IPS-18a (cell line): Measurements from ENCODE around the gene DENND1C.
"Not testable (repeated sequence)": the region's sequence is repeated elsewhere in the genome, so short reads cannot be mapped to it uniquely, and the experiment has no call there.

Source experiments
- H3K27ac ChIP-seq: one replicate; pipeline ENCODE4 v1.5.1; 2013; ENCODE audit warnings: low read length
- H3K27me3 ChIP-seq: one replicate; pipeline ENCODE4 v1.6.1; 2013; ENCODE audit warnings: mild to moderate bottlenecking, low read length; ENCODE audit not compliant: control insufficient read depth, insufficient read depth
- H3K36me3 ChIP-seq: one replicate; pipeline ENCODE4 v1.6.1; 2013; ENCODE audit warnings: low read depth, low read length; ENCODE audit not compliant: control insufficient read depth
- H3K4me1 ChIP-seq: one replicate; pipeline ENCODE4 v1.6.1; 2013; ENCODE audit warnings: low read depth, low read length; ENCODE audit not compliant: control insufficient read depth
- H3K4me3 ChIP-seq: one replicate; pipeline ENCODE4 v1.5.1; 2013; ENCODE audit warnings: low read length
- H3K9ac ChIP-seq: one replicate; pipeline ENCODE4 v1.6.1; 2013; ENCODE audit warnings: mild to moderate bottlenecking, low read length, moderate library complexity
- H3K9me3 ChIP-seq: one replicate; pipeline ENCODE4 v1.6.1; 2013; ENCODE audit warnings: low read depth, low read length; ENCODE audit not compliant: control insufficient read depth

DENND1C gene

GRCh38 chr19:6442087-6442688 is 39.4 kb downstream of the DENND1C start:
- Histone ChIP-seq H3K9ac (no peak overlapping the region), H3K27me3 (no peaks in the 10 kb centered on the region), H3K9me3 (no peaks in the 10 kb centered on the region), H3K4me3 (no peak overlapping the region), H3K27ac (no peak overlapping the region), H3K4me1 (no peaks in the 10 kb centered on the region), H3K36me3 (no peaks in the 10 kb centered on the region)

GRCh38 chr19:6440905-6441304 is 40.7 kb downstream of the DENND1C start:
- Histone ChIP-seq H3K4me1 (no peaks in the 10 kb centered on the region), H3K36me3 (no peaks in the 10 kb centered on the region), H3K27ac (no peak overlapping the region), H3K4me3 (no peak overlapping the region), H3K9ac (no peak overlapping the region), H3K27me3 (no peaks in the 10 kb centered on the region), H3K9me3 (no peaks in the 10 kb centered on the region)

- Histone ChIP-seq H3K27ac (no peak overlapping the region), H3K9ac (no peak overlapping the region), H3K4me3 (no peak overlapping the region), H3K4me1 (no peaks in the 10 kb centered on the region), H3K9me3 (no peaks in the 10 kb centered on the region), H3K36me3 (no peaks in the 10 kb centered on the region), H3K27me3 (no peaks in the 10 kb centered on the region)
These were observed 41.8 kb downstream of the DENND1C start for GRCh38 chr19:6439743-6440142.

GRCh38 chr19:6433663-6434062 is 47.9 kb downstream of the DENND1C start, which contains the start of gene SLC25A41:
Gene SLC25A41, minus strand, starts transcription at chr19:6433763. Its CDS starts 70 bp downstream, at chr19:6433693.
- Histone ChIP-seq H3K9ac (no peak within 1 kb of the TSS), H3K4me1 (no peaks in the 10 kb centered on the region), H3K27me3 (no peaks in the 10 kb centered on the region), H3K9me3 (no peaks in the 10 kb centered on the region), H3K36me3 (no peaks in the 10 kb centered on the region), H3K27ac (no peak within 1 kb of the TSS), H3K4me3 (no peak within 1 kb of the TSS)

- Histone ChIP-seq H3K27ac (no peak overlapping the region), H3K4me3 (no peak overlapping the region), H3K9ac (no peak overlapping the region), H3K4me1 (no peaks in the 10 kb centered on the region), H3K9me3 (no peaks in the 10 kb centered on the region), H3K36me3 (no peaks in the 10 kb centered on the region), H3K27me3 (no peaks in the 10 kb centered on the region)
These were observed 48.4 kb downstream of the DENND1C start for GRCh38 chr19:6433165-6433564.

GRCh38 chr19:6431891-6432290 is 49.7 kb downstream of the DENND1C start:
- no peak overlapping the region for H3K4me3 ChIP-seq
- no peaks in the 10 kb centered on the region for H3K36me3 ChIP-seq
- H3K9me3 ChIP-seq = no peaks in the 10 kb centered on the region
- H3K27ac ChIP-seq = no peak overlapping the region
- H3K9ac ChIP-seq = no peak overlapping the region
- no peaks in the 10 kb centered on the region for H3K4me1 ChIP-seq
- H3K27me3 ChIP-seq = no peaks in the 10 kb centered on the region

GRCh38 chr19:6429419-6430221 is 52.0 kb downstream of the DENND1C start:
- no peaks in the 10 kb centered on the region for H3K27me3 ChIP-seq
- H3K9me3 ChIP-seq = no peaks in the 10 kb centered on the region
- H3K9ac ChIP-seq = no peak overlapping the region
- no peak overlapping the region for H3K4me3 ChIP-seq
- H3K27ac ChIP-seq = no peak overlapping the region
- H3K4me1 ChIP-seq = no peaks in the 10 kb centered on the region
- H3K36me3 ChIP-seq = no peaks in the 10 kb centered on the region

- not testable (repeated sequence) for H3K4me3 ChIP-seq, H3K36me3 ChIP-seq
These were observed 52.7 kb downstream of the DENND1C start for GRCh38 chr19:6428692-6429418.

GRCh38 chr19:6427131-6427530 is 54.5 kb downstream of the DENND1C start:
- no peak overlapping the region for H3K4me3 ChIP-seq
- no peaks in the 10 kb centered on the region for H3K4me1 ChIP-seq
- peaks cover 3% of the 10 kb centered on the region for H3K36me3 ChIP-seq
- no peak overlapping the region for H3K27ac ChIP-seq
- H3K27me3 ChIP-seq = no peaks in the 10 kb centered on the region
- H3K9me3 ChIP-seq = no peaks in the 10 kb centered on the region
- H3K9ac ChIP-seq = no peak overlapping the region

More at GRCh38 chr19:6428692-6429418, 52.7 kb downstream of the DENND1C start:
- H3K27ac ChIP-seq, H3K4me1 ChIP-seq, H3K27me3 ChIP-seq, H3K9ac ChIP-seq, H3K9me3 ChIP-seq: not testable (repeated sequence)

GRCh38 chr19:6425732-6426620 is 55.6 kb downstream of the DENND1C start:
- Histone ChIP-seq H3K4me3 (no peak overlapping the region), H3K9me3 (no peaks in the 10 kb centered on the region), H3K27ac (no peak overlapping the region)

More at GRCh38 chr19:6425732-6426620, 55.6 kb downstream of the DENND1C start:
- no peak overlapping the region for H3K9ac ChIP-seq
- H3K27me3 ChIP-seq = no peaks in the 10 kb centered on the region
- no peaks in the 10 kb centered on the region for H3K4me1 ChIP-seq
- H3K36me3 ChIP-seq = peaks cover 14% of the 10 kb centered on the region
